Fibroblast of villous mesenchyme (primary cell): ENCODE measurements around the gene LIPI. TPM values are rescaled to one million over a fixed set of nuclear protein-coding genes. Genes with fewer than 3 reads are reported as not detected.
"Not testable (repeated sequence)": the region's sequence is repeated elsewhere in the genome, so short reads cannot be mapped to it uniquely, and the experiment has no call there.

ENCODE experiments used
- DNase-seq: peaks from one replicate; pipeline ENCODE4 v3.0.0-alpha.2; 2010; ENCODE audit warnings: low read depth
- H3K4me3 ChIP-seq: 2 replicates; pipeline ENCODE4 v1.5.1; 2011; ENCODE audit warnings: low read depth, mild to moderate bottlenecking, low read length
- CTCF ChIP-seq: IDR thresholded peaks from 2 replicates; pipeline ENCODE4 v1.5.1; 2012; ENCODE audit warnings: low read depth, mild to moderate bottlenecking, low read length; ENCODE audit not compliant: insufficient read depth
- small RNA-seq: library from RNA; depleted of rRNA; stranded (forward); fragments of <200 nt; gene quantifications from one replicate; pipeline ENCODE3, GENCODE V24; 2012
- total RNA-seq: library from RNA; depleted of rRNA; stranded (reverse); fragments of >200 nt; gene quantifications from 2 replicates; pipeline ENCODE4 v1.2.3, GENCODE V29; 2012

LIPI gene
- total RNA-seq, 1 donor = not detected

- no peak overlapping the region for H3K4me3 ChIP-seq
- no peak for DNase-seq
- no peak for TF ChIP-seq CTCF
These were observed 139.8 kb downstream of the LIPI start for GRCh38 chr21:14070968-14071367.

- no peak for TF ChIP-seq CTCF
- H3K4me3 ChIP-seq = no peak overlapping the region
- no peak for DNase-seq
These were observed 140.5 kb downstream of the LIPI start for GRCh38 chr21:14070049-14070893.

- no peak overlapping the region for H3K4me3 ChIP-seq
- no peak for DNase-seq
These were observed 146.5 kb downstream of the LIPI start for GRCh38 chr21:14064296-14064645.

GRCh38 chr21:14063620-14064295, 147.0 kb downstream of the LIPI start:
- not testable (repeated sequence) for DNase-seq, H3K4me3 ChIP-seq

More at GRCh38 chr21:14064296-14064645, 146.5 kb downstream of the LIPI start:
- TF ChIP-seq CTCF = no peak

- H3K4me3 ChIP-seq = not testable (repeated sequence)
These were observed 148.1 kb downstream of the LIPI start for GRCh38 chr21:14062684-14063083.

GRCh38 chr21:14061820-14062219, 148.9 kb downstream of the LIPI start:
- not testable (repeated sequence) for DNase-seq, H3K4me3 ChIP-seq

More at GRCh38 chr21:14062684-14063083, 148.1 kb downstream of the LIPI start:
- DNase-seq = not testable (repeated sequence)

GRCh38 chr21:14058995-14059627, 151.6 kb downstream of the LIPI start:
- not testable (repeated sequence) for DNase-seq, H3K4me3 ChIP-seq

Small RNA genes within 50 kb of the gene (small RNA-seq; reads per million reads assigned to genes)
- gene RF01518 (not detected), gene RNA5SP488 (not detected)

Other genes starting within 250 kb of the LIPI start
- gene RBM11, start 5.2 kb upstream of the LIPI start, total RNA-seq = 0.32 and 0.43 TPM in 2 replicates
- 54.8 and 84.2 TPM in 2 replicates for gene HSPA13, start 172.2 kb upstream of the LIPI start, total RNA-seq